AG20443 (cell line): Measurements from ENCODE around the gene NHSL1.

Experiments
- DNase-seq: peaks from one replicate; pipeline ENCODE4 v3.0.0; 2012; ENCODE audit warnings: low spot score, mixed read lengths

NHSL1 gene

DNA sequence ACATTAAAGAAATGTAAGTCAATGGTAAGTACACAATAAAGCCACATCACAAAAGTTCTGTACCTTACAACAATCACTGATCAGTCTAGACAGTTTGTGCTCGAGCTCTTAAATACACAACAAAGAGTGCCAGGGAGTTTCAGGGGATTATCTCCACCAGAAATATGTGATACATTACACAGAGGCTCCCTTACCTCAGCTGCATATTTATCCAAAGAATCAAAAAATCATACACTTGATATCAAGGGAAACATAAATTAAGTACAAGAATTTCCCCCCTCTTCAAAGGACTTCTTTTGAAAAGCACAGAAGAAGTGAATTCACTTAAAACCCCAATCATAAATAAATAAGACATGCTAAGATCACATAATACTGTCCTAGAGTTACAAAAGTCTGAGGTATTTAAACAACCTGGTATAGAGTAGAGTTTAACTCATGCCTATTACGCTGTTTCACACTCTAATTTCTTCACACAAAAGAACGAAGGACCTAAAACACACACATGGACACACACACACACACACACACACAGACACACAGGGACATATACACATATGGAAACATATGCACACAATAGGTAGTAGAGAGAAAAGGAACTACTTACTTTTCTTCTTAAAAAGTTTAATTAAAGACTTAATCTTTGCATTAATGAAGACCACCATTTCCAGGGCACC lies 528 bp downstream of the NHSL1 start:
- DNase-seq = no peak

DNA sequence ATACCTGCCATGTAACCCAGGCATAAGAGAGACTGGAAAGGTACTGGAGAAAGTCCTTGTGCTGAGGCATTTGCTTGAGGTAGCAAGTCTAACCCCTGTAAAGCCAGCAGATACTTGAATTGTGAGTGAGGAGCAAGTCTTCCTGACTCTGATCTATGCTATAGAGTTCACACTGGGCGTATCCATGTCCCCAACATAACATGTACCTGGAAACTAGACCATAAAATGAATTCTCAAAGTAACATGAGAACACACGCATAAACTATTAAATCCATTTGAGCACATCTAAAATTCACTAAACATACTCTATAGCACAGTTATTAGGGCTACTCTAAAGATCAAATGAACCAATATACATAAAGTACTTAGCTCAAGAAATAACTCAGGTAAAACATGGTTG lies 2.0 kb downstream of the NHSL1 start:
- DNase-seq = no peak

GRCh38 chr6:138494312-138494711 lies 5.0 kb downstream of the NHSL1 start:
- DNase-seq = no peak

- peak; percentile 44 for DNase-seq
Observed at GRCh38 chr6:138493413-138493812, 5.9 kb downstream of the NHSL1 start.

- no peak for DNase-seq
Observed at GRCh38 chr6:138492871-138493270, 6.4 kb downstream of the NHSL1 start.

- no peak for DNase-seq
Observed at GRCh38 chr6:138492113-138492512, 7.2 kb downstream of the NHSL1 start.

DNA sequence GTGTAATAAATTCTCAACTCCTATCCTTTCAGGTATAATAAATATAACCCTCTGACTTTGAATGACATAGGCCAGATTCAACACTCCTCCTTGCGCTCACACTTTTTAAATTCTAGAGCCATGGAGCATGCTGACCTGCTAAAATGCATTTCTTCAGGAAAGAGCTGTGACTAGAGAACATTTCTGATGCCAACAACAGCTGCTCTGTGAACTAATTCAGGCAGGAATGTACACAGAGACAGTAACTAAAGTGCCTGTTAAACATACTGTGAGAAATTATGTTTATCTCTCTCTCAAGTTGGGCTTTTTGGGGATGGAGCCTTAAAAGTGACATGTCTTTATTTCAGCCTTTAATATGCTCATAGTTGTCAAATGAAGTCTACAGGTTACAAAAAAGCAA lies 8.3 kb downstream of the NHSL1 start:
- DNase-seq = no peak

GRCh38 chr6:138489846-138490245 lies 9.4 kb downstream of the NHSL1 start:
- no peak for DNase-seq

DNA sequence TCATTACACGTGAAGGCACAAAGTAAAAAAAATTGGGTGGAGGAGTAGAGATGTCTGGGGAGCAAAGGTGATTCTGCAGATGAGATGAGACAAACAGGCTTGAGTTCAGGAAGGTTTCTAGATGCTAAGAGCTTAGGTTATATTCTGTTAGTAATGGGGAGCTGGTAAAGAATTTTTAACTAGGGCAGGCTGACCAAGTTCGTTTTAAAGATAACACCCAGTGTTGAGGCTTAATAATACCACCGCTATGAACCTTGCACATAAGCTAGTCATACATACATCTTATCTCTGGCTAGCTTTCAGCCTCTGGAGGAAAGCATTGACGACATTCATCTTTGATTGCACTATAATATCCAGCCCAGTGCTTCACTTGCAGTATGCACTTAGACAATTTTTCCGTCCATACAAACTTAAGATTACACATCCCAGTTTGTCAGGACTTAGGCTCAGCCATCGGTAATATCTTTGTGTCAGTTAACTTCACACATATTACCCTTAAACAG lies 12.1 kb downstream of the NHSL1 start:
- DNase-seq = no peak

GRCh38 chr6:138486249-138487101 lies 12.8 kb downstream of the NHSL1 start:
- no peak for DNase-seq

DNA sequence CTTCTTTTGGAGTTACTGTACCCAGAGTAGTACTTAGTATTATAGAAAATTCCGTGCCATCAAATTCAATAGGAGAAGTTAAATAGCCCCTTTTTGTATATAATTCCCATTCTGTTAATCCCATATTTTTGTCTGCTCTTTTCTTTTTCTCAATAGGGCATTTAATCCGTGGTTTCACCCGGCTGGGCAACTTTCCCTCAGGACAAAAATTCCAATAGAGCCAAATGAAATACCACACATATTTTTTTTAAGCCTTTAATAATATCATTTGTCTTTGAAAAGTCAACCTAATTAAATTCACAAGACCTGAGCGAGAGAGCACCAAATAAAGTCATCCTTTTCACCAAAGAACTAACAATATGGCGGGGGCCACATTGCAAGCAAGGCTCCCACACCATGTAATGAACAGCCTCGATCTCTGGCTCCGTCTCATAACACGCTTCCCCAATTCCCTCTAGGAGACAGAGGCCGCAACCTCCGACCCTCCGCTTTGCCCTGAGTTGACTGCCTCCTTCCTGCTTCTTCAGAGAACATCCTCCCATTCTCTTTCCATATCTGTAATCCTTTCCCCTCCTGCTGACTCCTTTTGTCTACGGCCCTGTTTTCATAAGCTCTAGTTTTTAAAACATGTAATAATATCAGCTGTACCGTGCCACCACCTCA lies 13.6 kb downstream of the NHSL1 start:
- DNase-seq = no peak

GRCh38 chr6:138485005-138485545 lies 14.2 kb downstream of the NHSL1 start:
- DNase-seq = peak; percentile 50

- DNase-seq = no peak
Observed at GRCh38 chr6:138484018-138484731, 15.1 kb downstream of the NHSL1 start.

GRCh38 chr6:138482816-138483215 lies 16.5 kb downstream of the NHSL1 start:
- DNase-seq = no peak

DNA sequence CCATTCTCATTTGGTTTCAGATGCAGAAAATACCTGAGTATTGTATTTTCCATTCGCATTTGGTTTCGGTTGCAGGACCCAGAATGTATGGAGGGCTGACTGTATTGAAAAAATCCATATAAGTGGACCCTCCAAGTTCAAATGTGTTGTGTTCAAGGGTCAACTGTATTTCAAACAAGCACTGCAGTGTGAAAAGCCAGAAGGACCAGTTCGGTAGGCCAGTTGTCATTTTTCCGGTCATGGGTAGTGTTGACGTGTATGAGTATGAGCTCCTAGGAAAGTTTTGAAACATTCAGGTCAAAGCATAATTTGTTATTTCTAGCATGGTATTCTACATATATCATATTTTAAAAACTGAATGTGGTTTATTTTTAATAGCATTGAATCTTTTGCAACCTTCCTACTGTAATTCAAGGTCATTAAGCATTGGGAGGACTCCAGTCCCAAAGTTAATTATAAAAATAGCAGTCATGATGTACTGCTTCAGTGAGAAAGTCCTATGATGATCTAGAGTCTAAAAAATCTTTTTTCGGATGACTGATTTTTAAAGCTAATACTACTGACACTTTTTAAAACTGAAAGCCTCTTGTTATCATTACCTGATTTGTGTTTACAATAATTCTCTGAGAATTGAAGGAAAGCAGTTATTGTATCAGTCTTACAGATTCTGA lies 18.9 kb downstream of the NHSL1 start:
- no peak for DNase-seq

GRCh38 chr6:138477913-138478539 lies 21.3 kb downstream of the NHSL1 start:
- no peak for DNase-seq

- DNase-seq = no peak
Observed at GRCh38 chr6:138476116-138476515, 23.2 kb downstream of the NHSL1 start.

DNA sequence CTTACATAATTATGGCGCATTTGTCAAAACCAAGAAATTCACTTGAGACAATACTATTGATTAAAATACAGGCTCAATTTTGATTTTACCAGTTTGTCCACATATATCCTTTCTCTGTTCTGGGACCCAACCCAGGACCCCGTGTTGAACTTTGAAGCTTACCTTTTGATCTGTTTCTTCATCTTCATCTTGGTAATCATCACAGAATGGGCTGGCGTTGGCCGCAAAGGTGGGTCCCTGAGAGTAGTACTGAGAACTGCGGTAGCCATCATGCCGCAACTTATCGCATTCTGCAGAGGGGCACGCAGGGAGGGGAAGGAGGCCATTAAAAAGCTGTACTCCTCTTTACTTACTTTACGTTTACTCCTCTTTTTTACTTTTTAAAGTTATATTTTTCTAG lies 26.1 kb downstream of the NHSL1 start:
- DNase-seq = no peak

- no peak for DNase-seq
Observed at GRCh38 chr6:138468320-138469015, 30.8 kb downstream of the NHSL1 start.

- no peak for DNase-seq
Observed at GRCh38 chr6:138467901-138468300, 31.4 kb downstream of the NHSL1 start.
